Measurements from ENCODE around the gene CHST3. TPM values are rescaled to one million over a fixed set of nuclear protein-coding genes. Genes with fewer than 3 reads are reported as not detected.
"Not testable (repeated sequence)": the region's sequence is repeated elsewhere in the genome, so short reads cannot be mapped to it uniquely, and the experiment has no call there.

Gene CHST3
- total RNA-seq (not detected), polyA plus RNA-seq (not detected)

GRCh38 chr10:71964098-71964742, at the start of gene CHST3:
Gene CHST3, plus strand, starts transcription at chr10:71964395. Its CDS starts 41,448 bp downstream, at chr10:72005843.
- Histone ChIP-seq H3K27me3 (ENCODE audit: insufficient read depth, low read length) (peaks cover 11% of the 10 kb centered on the region), H3K27ac (ENCODE audit: low read depth, low read length) (no peak within 1 kb of the TSS), H3K9me3 (ENCODE audit: control insufficient read depth in 1 of 2, low read length in 2 of 2) (no peaks in the 10 kb centered on the region), H3K36me3 (ENCODE audit: insufficient read depth, low read length) (no peaks in the 10 kb centered on the region), H3K4me3 (ENCODE audit: low read length in 2 of 2) (no peak within 1 kb of the TSS), H3K4me1 (ENCODE audit: insufficient read depth, low read length) (peaks cover 7% of the 10 kb centered on the region)
- Mint-ChIP-seq H3K27me3 (peaks cover 29 to 35% of the 10 kb centered on the region in 2 donors), H3K9me3 (no peaks in the 10 kb centered on the region), H3K27ac (no peak within 1 kb of the TSS), H3K4me1 (peaks cover 1 to 13% (median 9%) of the 10 kb centered on the region in 4 donors), H3K4me3 (peak within 1 kb of the TSS; percentile 54 to 85 (median 65)), H3K36me3 (no peaks in the 10 kb centered on the region)
- intact Hi-C loops (cut with micrococcal nuclease), result no loop called here
- ChIA-PET POLR2A (ENCODE audit: partially characterized antibody) (no interaction called here), CTCF (ENCODE audit: partially characterized antibody) (no interaction called here)
- no peak for DNase-seq

- CTCF ChIA-PET (ENCODE audit: partially characterized antibody), result interaction anchor here (1.4 to 1.5 kb wide), 2 partner anchors 21 to 132 kb away, joined by 3 to 7 read pairs; no protein-coding TSS in a partner anchor
- H3K9me3 Mint-ChIP-seq, result peaks cover 0 to 15% (median 7%) of the 10 kb centered on the region in 8 donors
- DNase-seq, result no peak
Measured at GRCh38 chr10:71916827-71917226, 47.4 kb upstream of the CHST3 start.

GRCh38 chr10:71918992-71919391, 45.2 kb upstream of the CHST3 start:
- no peaks in the 10 kb centered on the region for H3K4me1 ChIP-seq (ENCODE audit: insufficient read depth, low read length)
- no peak overlapping the region for H3K4me3 Mint-ChIP-seq
- no peaks in the 10 kb centered on the region for H3K9me3 ChIP-seq (ENCODE audit: control insufficient read depth in 1 of 2, low read length in 2 of 2)
- H3K27ac Mint-ChIP-seq, result no peak overlapping the region
- no peaks in the 10 kb centered on the region for H3K36me3 ChIP-seq (ENCODE audit: insufficient read depth, low read length)
- H3K9me3 Mint-ChIP-seq, result peaks cover 0 to 12% (median 7%) of the 10 kb centered on the region in 8 donors
- H3K36me3 Mint-ChIP-seq, result no peaks in the 10 kb centered on the region
- H3K27ac ChIP-seq (ENCODE audit: low read depth, low read length), result no peak overlapping the region
- CTCF ChIA-PET (ENCODE audit: partially characterized antibody), result no interaction called here
- no peaks in the 10 kb centered on the region for H3K27me3 ChIP-seq (ENCODE audit: insufficient read depth, low read length)
- POLR2A ChIA-PET (ENCODE audit: partially characterized antibody), result no interaction called here
- intact Hi-C loops (cut with micrococcal nuclease), result no loop called here
- H3K27me3 Mint-ChIP-seq, result peaks cover 0 to 2% of the 10 kb centered on the region in 2 donors
- no peaks in the 10 kb centered on the region for H3K4me1 Mint-ChIP-seq
- DNase-seq, result no peak
- no peak overlapping the region for H3K4me3 ChIP-seq (ENCODE audit: low read length in 2 of 2)

More at GRCh38 chr10:71916827-71917226, 47.4 kb upstream of the CHST3 start:
- Mint-ChIP-seq H3K36me3 (no peaks in the 10 kb centered on the region), H3K27ac (no peak overlapping the region), H3K4me1 (no peaks in the 10 kb centered on the region), H3K4me3 (no peak overlapping the region), H3K27me3 (peaks cover 0 to 2% of the 10 kb centered on the region in 2 donors)
- intact Hi-C loops (cut with micrococcal nuclease), result no loop called here
- Histone ChIP-seq H3K9me3 (ENCODE audit: control insufficient read depth in 1 of 2, low read length in 2 of 2) (no peaks in the 10 kb centered on the region), H3K27me3 (ENCODE audit: insufficient read depth, low read length) (no peaks in the 10 kb centered on the region), H3K4me3 (ENCODE audit: low read length in 2 of 2) (no peak overlapping the region), H3K4me1 (ENCODE audit: insufficient read depth, low read length) (no peaks in the 10 kb centered on the region), H3K27ac (ENCODE audit: low read depth, low read length) (no peak overlapping the region), H3K36me3 (ENCODE audit: insufficient read depth, low read length) (no peaks in the 10 kb centered on the region)
- POLR2A ChIA-PET (ENCODE audit: partially characterized antibody), result no interaction called here

- H3K36me3 Mint-ChIP-seq; H3K27ac Mint-ChIP-seq; CTCF ChIA-PET (ENCODE audit: partially characterized antibody); H3K27me3 ChIP-seq (ENCODE audit: insufficient read depth, low read length); H3K9me3 ChIP-seq (ENCODE audit: control insufficient read depth in 1 of 2, low read length in 2 of 2); intact Hi-C loops (cut with micrococcal nuclease); POLR2A ChIA-PET (ENCODE audit: partially characterized antibody); H3K27ac ChIP-seq (ENCODE audit: low read depth, low read length); DNase-seq; H3K27me3 Mint-ChIP-seq; H3K4me3 Mint-ChIP-seq; H3K4me1 Mint-ChIP-seq; H3K4me1 ChIP-seq (ENCODE audit: insufficient read depth, low read length); H3K4me3 ChIP-seq (ENCODE audit: low read length in 2 of 2); H3K36me3 ChIP-seq (ENCODE audit: insufficient read depth, low read length): not testable (repeated sequence)
- H3K9me3 Mint-ChIP-seq, result peaks cover 0 to 12% (median 7%) of the 10 kb centered on the region in 8 donors
Measured at GRCh38 chr10:71919956-71920539, 44.1 kb upstream of the CHST3 start.

GRCh38 chr10:71920540-71921323, 43.5 kb upstream of the CHST3 start:
- intact Hi-C loops (cut with micrococcal nuclease), result no loop called here
- H3K4me3 Mint-ChIP-seq, result no peak overlapping the region
- peaks cover 0 to 12% (median 7%) of the 10 kb centered on the region in 8 donors for H3K9me3 Mint-ChIP-seq
- H3K27ac Mint-ChIP-seq, result peak overlapping the region in 1 of 7 donors; percentile 47
- no peaks in the 10 kb centered on the region for H3K36me3 Mint-ChIP-seq
- ChIA-PET CTCF (ENCODE audit: partially characterized antibody) (no interaction called here), POLR2A (ENCODE audit: partially characterized antibody) (no interaction called here)
- no peaks in the 10 kb centered on the region for H3K27me3 ChIP-seq (ENCODE audit: insufficient read depth, low read length)
- H3K4me1 Mint-ChIP-seq, result no peaks in the 10 kb centered on the region
- H3K4me1 ChIP-seq (ENCODE audit: insufficient read depth, low read length), result no peaks in the 10 kb centered on the region
- H3K9me3 ChIP-seq (ENCODE audit: control insufficient read depth in 1 of 2, low read length in 2 of 2), result no peaks in the 10 kb centered on the region
- H3K36me3 ChIP-seq (ENCODE audit: insufficient read depth, low read length), result no peaks in the 10 kb centered on the region
- no peak overlapping the region for H3K27ac ChIP-seq (ENCODE audit: low read depth, low read length)
- H3K4me3 ChIP-seq (ENCODE audit: low read length in 2 of 2), result no peak overlapping the region
- H3K27me3 Mint-ChIP-seq, result peaks cover 0 to 2% of the 10 kb centered on the region in 2 donors
- DNase-seq, result no peak

- no peak overlapping the region for H3K4me3 Mint-ChIP-seq
- H3K9me3 Mint-ChIP-seq, result peaks cover 0 to 12% (median 5%) of the 10 kb centered on the region in 8 donors
- no peaks in the 10 kb centered on the region for H3K4me1 Mint-ChIP-seq
- Histone ChIP-seq H3K27ac (ENCODE audit: low read depth, low read length) (no peak overlapping the region), H3K36me3 (ENCODE audit: insufficient read depth, low read length) (no peaks in the 10 kb centered on the region), H3K4me3 (ENCODE audit: low read length in 2 of 2) (no peak overlapping the region), H3K9me3 (ENCODE audit: control insufficient read depth in 1 of 2, low read length in 2 of 2) (no peaks in the 10 kb centered on the region), H3K27me3 (ENCODE audit: insufficient read depth, low read length) (no peaks in the 10 kb centered on the region), H3K4me1 (ENCODE audit: insufficient read depth, low read length) (no peaks in the 10 kb centered on the region)
- DNase-seq, result no peak
- intact Hi-C loops (cut with micrococcal nuclease), result no loop called here
- CTCF ChIA-PET (ENCODE audit: partially characterized antibody), result no interaction called here
- POLR2A ChIA-PET (ENCODE audit: partially characterized antibody), result no interaction called here
- peaks cover 0 to 2% of the 10 kb centered on the region in 2 donors for H3K27me3 Mint-ChIP-seq
- H3K36me3 Mint-ChIP-seq, result no peaks in the 10 kb centered on the region
- peak overlapping the region in 1 of 7 donors; percentile 10 for H3K27ac Mint-ChIP-seq
Measured at GRCh38 chr10:71921324-71922027, 42.7 kb upstream of the CHST3 start.

- intact Hi-C loops (cut with micrococcal nuclease), result no loop called here
- no peak for DNase-seq
- H3K4me3 ChIP-seq (ENCODE audit: low read length in 2 of 2), result no peak overlapping the region
- ChIA-PET POLR2A (ENCODE audit: partially characterized antibody) (no interaction called here), CTCF (ENCODE audit: partially characterized antibody) (no interaction called here)
- Mint-ChIP-seq H3K4me1 (no peaks in the 10 kb centered on the region), H3K27me3 (peaks cover 2% of the 10 kb centered on the region in 2 donors), H3K27ac (no peak overlapping the region), H3K4me3 (no peak overlapping the region), H3K36me3 (no peaks in the 10 kb centered on the region), H3K9me3 (no peaks in the 10 kb centered on the region)
- no peak overlapping the region for H3K27ac ChIP-seq (ENCODE audit: low read depth, low read length)
- no peaks in the 10 kb centered on the region for H3K4me1 ChIP-seq (ENCODE audit: insufficient read depth, low read length)
- no peaks in the 10 kb centered on the region for H3K27me3 ChIP-seq (ENCODE audit: insufficient read depth, low read length)
- H3K36me3 ChIP-seq (ENCODE audit: insufficient read depth, low read length), result no peaks in the 10 kb centered on the region
- H3K9me3 ChIP-seq (ENCODE audit: control insufficient read depth in 1 of 2, low read length in 2 of 2), result no peaks in the 10 kb centered on the region
Measured at GRCh38 chr10:71923138-71923692, 41.0 kb upstream of the CHST3 start.

Data from CD4-positive, alpha-beta memory T cell (primary cell).